Heart right ventricle (tissue), 16 donors: Measurements from ENCODE around the gene G0S2. TPM values are rescaled to one million over a fixed set of nuclear protein-coding genes. Genes with fewer than 3 reads are reported as not detected.

Experiments
- ATAC-seq, 8 donors: fragments of 200-7000 bp; cut with Tn5 transposase; one replicate each; pipeline ENCODE4 v1.9.1; 2020; ENCODE audit warnings: mild to moderate bottlenecking in 8 of 8, moderate library complexity in 8 of 8, moderate number of reproducible peaks in 1 of 8
- DNase-seq, 2 donors: peaks; one replicate each; pipeline ENCODE4 v3.0.0-alpha.2; 2020
- H3K27ac ChIP-seq, 10 donors: fragments of 200-600 bp; sonication (generic) in 2 of 10; one replicate each; pipeline versions ENCODE4 v1.5.0 to v1.8.0; 2020 to 2022; ENCODE audit warnings: mild to moderate bottlenecking in 3 of 10
- H3K27me3 ChIP-seq, 7 donors: fragments of 200-600 bp; one replicate each; pipeline ENCODE4 v1.8.0; 2021 to 2022; ENCODE audit warnings: mild to moderate bottlenecking in 2 of 7
- H3K36me3 ChIP-seq, 9 donors: fragments of 200-600 bp; sonication (generic) in 1 of 9; one replicate each; pipeline versions ENCODE4 v1.5.0 to v1.8.0; 2020 to 2022; ENCODE audit warnings: mild to moderate bottlenecking in 2 of 9
- H3K4me1 ChIP-seq, 9 donors: fragments of 200-600 bp; sonication (generic) in 1 of 9; one replicate each; pipeline versions ENCODE4 v1.5.0 to v1.8.0; 2020 to 2022; ENCODE audit warnings: mild to moderate bottlenecking in 4 of 9
- H3K4me3 ChIP-seq, 10 donors: fragments of 200-600 bp; sonication (generic) in 2 of 10; one replicate each; pipeline versions ENCODE4 v1.5.0 to v1.8.0; 2020 to 2022; ENCODE audit warnings: mild to moderate bottlenecking in 7 of 10, moderate library complexity in 2 of 10
- H3K9me3 ChIP-seq, 11 donors: fragments of 200-600 bp in 10 of 11; sonication (generic) in 2 of 11; one replicate each; pipeline versions ENCODE4 v1.5.0 to v1.8.0; 2013 to 2022; ENCODE audit warnings: mild to moderate bottlenecking in 2 of 11, control low read depth in 1 of 11, moderate library complexity in 1 of 11
- CTCF ChIP-seq, 9 donors: fragments of 200-600 bp; sonication (generic) in 2 of 9; IDR thresholded peaks; one replicate each; pipeline versions ENCODE4 v1.5.0 to v1.8.0; 2021 to 2022; ENCODE audit warnings: antibody characterized with exemption in 9 of 9, mild to moderate bottlenecking in 5 of 9, moderate library complexity in 1 of 9
- WGBS, 2 donors: extraction: QIAGEN DNeasy Blood & Tissue Kit; methylation state at CpG; one replicate each; pipeline ENCODE4 v1.1.7; 2013; ENCODE audit warnings: inconsistent platforms in 1 of 2; 5-methylcytosine and 5-hydroxymethylcytosine counted together
- intact Hi-C, 10 donors: fragments of 100-400 bp; cut with DNase I; formaldehyde crosslinking; loops; one replicate each; pipeline versions ENCODE4 v1.11.1 to v1.14.2; 2022
- polyA plus RNA-seq, 2 donors: library from polyadenylated mRNA; stranded (reverse); fragments of 200-250 nt; gene quantifications; one replicate each; pipeline ENCODE4 v1.2.3, GENCODE V29; 2013
- total RNA-seq, 10 donors: library from RNA; stranded (reverse); fragmentation: NEBNext Ultra II Directional in 3 of 10; extraction: Animal tissue kit (Norgen Biotek cat#: 25700) in 3 of 10; gene quantifications; one replicate each; pipeline versions ENCODE4 v1.2.1 to v1.2.4, GENCODE V29; 2021 to 2023
- donor health status: Arrhythmogenic right ventricular cardiomyopathy.
- donor health status: ischemic (EF 13 %, LVEDD 7.1; RV severe dilation, severe dysfunction).
- donor health status: healthy with polysubstance abuse.
- donor health status: DM: no; HTN: yes; CAD: no.
- donor health status: DM: no; HTN: no; CAD: no.
- donor health status: ischemic (EF 25% LVEDD 6.9; RV normal size, moderate dysfunction).
- donor health status: ischemic (EF 25% LVEDD 5.7; RV mildly dilated, moderate dysfunction).
- donor health status: healthy.
- donor health status: DM: yes; HTN: yes; CAD: no.
- donor health status: Ischemic cardiomyopathy.
- donor health status: ischemic (EF 35%, LVEDD 5.7; RV mildly dilated, moderate dysfunction).
- donor health status: nonischemic (EF 11% LVEDD 7.7; RV severe dilation, severe dysfunction).
- donor health status: DM: yes; HTN: yes; CAD: no.
- donor health status: PGD.
- donor health status: ischemic (EF 29% LVEDD 5.4; RV normal size, mild dysfunction).
- donor health status: nonischemic (EF 23%, LVEDD 6.1; RV moderate dilation, normal function).

Gene G0S2
- total and polyA plus RNA-seq, 12 donors, result 75.3 to 491 (median 131) TPM

GRCh38 chr1:209629621-209630382 is 45.4 kb upstream of the G0S2 start:
- Histone ChIP-seq H3K36me3 (no peaks in the 10 kb centered on the region), H3K27ac (peak overlapping the region in 3 of 10 donors; percentile 12 to 45 (median 36)), H3K4me3 (no peak overlapping the region), H3K27me3 (no peaks in the 10 kb centered on the region), H3K9me3 (no peaks in the 10 kb centered on the region), H3K4me1 (peaks cover 20 to 58% (median 46%) of the 10 kb centered on the region in 9 donors)
- intact Hi-C loops, result loop anchor here in 9 of 10 donors (2.0 to 10.0 kb wide), 11 partner anchors 27 to 117 kb away; no protein-coding TSS in a partner anchor
- no peak for DNase-seq
- TF ChIP-seq CTCF (IDR thresholded peaks at IDR 0.05), result no peak
- 89 to 94% methylated on average over 11 of the region's 11 CpGs for WGBS, 2 donors
- ATAC-seq, result no peak

- intact Hi-C loops, result loop anchor here in 1 of 10 donors (10.0 kb wide), 1 partner anchor 64 kb away; no protein-coding TSS in a partner anchor
- WGBS, 2 donors, result 55 to 59% methylated on average over 17 of the region's 17 CpGs
- Histone ChIP-seq H3K4me1 (peaks cover 17 to 50% (median 41%) of the 10 kb centered on the region in 9 donors), H3K36me3 (no peaks in the 10 kb centered on the region), H3K4me3 (no peak overlapping the region), H3K9me3 (no peaks in the 10 kb centered on the region), H3K27me3 (no peaks in the 10 kb centered on the region), H3K27ac (peak overlapping the region in 6 of 10 donors; percentile 12 to 60 (median 38))
- ATAC-seq (peak in 4 of 8 donors; percentile 1 to 43 (median 14)), DNase-seq (peak in 1 of 2 donors; percentile 29)
- no peak for TF ChIP-seq CTCF (IDR thresholded peaks at IDR 0.05)
Measured at GRCh38 chr1:209630383-209631225, 44.6 kb upstream of the G0S2 start.

GRCh38 chr1:209633335-209633997 is 41.7 kb upstream of the G0S2 start:
- Histone ChIP-seq H3K4me1 (peaks cover 0 to 36% (median 19%) of the 10 kb centered on the region in 9 donors), H3K27ac (no peak overlapping the region), H3K4me3 (no peak overlapping the region), H3K9me3 (no peaks in the 10 kb centered on the region), H3K27me3 (no peaks in the 10 kb centered on the region), H3K36me3 (no peaks in the 10 kb centered on the region)
- intact Hi-C loops, result loop anchor here in 1 of 10 donors (10.0 kb wide), 1 partner anchor 61 kb away; no protein-coding TSS in a partner anchor
- TF ChIP-seq CTCF (IDR thresholded peaks at IDR 0.05), result no peak
- DNase-seq, result no peak
- no peak for ATAC-seq
- 90 to 94% methylated on average over 6 of the region's 6 CpGs for WGBS, 2 donors
